HT-29 (cell line): Measurements from ENCODE around the gene TSPAN17. TPM values are rescaled to one million over a fixed set of nuclear protein-coding genes. Genes with fewer than 3 reads are reported as not detected.
A peak's percentile ranks its signal among the peaks of the same experiment; 100 is the strongest.
"Not testable (repeated sequence)": the region's sequence is repeated elsewhere in the genome, so short reads cannot be mapped to it uniquely, and the experiment has no call there.

Experiments
- DNase-seq: peaks from one replicate; pipeline ENCODE4 v3.0.0-alpha.2; 2015; ENCODE audit warnings: low spot score
- total RNA-seq: library from RNA; depleted of rRNA; stranded (reverse); fragments of >200 nt; shearing (Covaris generic); gene quantifications from 2 replicates; pipeline ENCODE4 v1.2.3, GENCODE V29; 2014

The TSPAN17 gene
- total RNA-seq, 1 experiment from 2014 or later, result 34.2 TPM

- no peak for DNase-seq
Measured at GRCh38 chr5:176679365-176680225, 32.3 kb downstream of the TSPAN17 start.

DNA sequence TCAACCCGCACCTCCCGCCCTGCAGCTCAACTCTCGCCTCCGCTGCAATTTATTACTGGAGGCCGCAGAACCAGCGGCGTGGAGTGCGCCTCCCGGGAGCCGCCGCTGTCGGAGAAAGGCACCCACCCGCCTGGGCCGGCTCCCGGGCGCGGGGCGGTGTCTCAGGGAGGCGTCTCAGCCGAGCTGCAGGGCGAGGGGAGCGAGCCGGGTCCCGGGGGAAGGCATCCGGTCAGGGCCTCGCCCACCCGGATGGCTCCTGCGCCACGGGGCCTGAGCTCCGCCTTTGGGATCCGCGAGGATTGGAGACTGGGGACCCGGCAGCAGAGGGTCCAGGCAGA, 32.9 kb downstream of the TSPAN17 start:
- no peak for DNase-seq

DNA sequence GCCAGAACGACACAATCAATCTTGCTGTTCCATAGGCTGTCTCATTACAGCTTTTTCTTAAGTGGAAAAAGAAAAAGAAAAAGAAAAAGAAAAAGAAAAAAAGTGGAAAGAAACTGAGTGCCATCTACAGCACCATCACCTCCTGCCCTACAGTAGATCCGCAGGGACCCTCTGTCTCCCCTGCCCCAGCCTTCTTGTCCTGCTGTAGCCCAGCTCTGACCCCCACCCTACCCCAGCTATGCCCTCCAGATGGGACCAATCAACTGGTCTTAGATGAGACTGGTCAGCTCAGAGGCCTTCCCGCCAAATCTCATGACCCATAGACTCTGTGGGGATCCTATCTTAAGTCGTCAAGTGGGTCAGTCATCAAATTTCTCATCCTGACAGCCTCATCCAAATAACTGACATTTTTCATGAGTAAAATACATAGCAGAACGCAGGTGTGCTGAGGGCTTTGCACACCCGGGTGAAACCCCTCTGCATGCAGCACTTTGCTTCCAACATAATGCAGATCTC, 34.8 kb downstream of the TSPAN17 start:
- no peak for DNase-seq

DNA sequence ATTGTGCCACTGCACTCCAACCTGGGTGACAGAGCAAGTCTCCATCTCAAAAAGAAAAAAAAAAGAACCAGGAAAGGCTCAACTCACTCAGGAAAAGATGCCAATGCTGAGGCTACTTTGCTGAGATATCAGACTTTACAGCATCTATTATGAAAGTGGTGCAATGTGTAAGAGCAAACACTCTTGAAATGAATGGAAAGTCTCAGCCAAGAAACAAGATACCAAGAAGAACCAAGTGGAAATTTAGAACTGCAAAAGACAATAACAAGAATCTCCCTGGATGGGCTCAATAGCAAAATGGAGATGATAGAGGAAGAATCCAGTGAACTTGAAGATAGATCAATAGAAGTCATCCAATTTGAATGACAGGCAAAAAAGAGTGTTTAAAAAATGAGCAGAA, 37.7 kb downstream of the TSPAN17 start:
- DNase-seq, result no peak

GRCh38 chr5:176687247-176687646, 40.0 kb downstream of the TSPAN17 start:
- DNase-seq, result no peak

GRCh38 chr5:176687881-176688280, 40.6 kb downstream of the TSPAN17 start:
- DNase-seq, result no peak

DNA sequence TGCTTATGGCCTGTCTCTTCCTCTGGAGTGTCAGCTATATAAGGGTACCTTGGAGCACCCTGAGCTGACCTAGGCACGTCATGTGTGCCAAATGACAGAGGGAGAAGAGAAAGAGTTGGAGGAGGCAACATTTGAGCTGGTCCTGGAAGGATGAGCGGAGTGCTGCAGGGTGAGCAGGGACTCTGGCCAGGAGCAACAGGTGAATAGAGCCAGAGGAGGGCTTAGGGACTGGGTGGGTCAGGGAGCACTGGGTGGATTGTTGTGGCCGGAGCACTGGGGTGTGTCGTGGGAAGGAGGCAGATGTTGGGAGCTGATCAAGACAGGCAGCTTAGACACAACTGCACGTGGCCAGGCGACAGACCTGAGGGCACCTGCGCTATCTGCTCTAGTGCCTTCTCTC, 43.6 kb downstream of the TSPAN17 start:
- DNase-seq, result peak; percentile 19

GRCh38 chr5:176691524-176691923, 44.2 kb downstream of the TSPAN17 start:
- DNase-seq, result peak; percentile 5

DNA sequence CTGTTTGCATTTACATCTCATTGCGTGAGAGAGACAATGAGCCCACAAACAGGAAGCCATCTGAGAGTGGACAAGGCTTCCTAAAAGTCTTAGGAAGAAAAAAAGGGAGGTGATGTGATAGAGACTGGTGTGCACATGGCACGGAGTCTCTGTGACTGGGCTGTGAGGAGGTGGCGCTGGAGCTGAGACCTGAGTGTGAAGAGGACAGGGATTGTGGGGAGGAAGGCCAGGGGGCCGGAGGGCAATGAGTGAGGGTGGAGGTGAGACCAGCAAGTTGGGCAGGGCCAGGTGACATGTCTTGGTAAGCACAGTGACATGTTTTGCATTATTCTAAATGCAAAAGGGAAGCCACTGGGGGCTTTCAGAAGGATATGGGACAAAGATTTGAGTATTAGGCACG, 45.0 kb downstream of the TSPAN17 start:
- DNase-seq, result peak; percentile 74

GRCh38 chr5:176692839-176693476, 45.7 kb downstream of the TSPAN17 start:
- DNase-seq, result peak; percentile 86

DNA sequence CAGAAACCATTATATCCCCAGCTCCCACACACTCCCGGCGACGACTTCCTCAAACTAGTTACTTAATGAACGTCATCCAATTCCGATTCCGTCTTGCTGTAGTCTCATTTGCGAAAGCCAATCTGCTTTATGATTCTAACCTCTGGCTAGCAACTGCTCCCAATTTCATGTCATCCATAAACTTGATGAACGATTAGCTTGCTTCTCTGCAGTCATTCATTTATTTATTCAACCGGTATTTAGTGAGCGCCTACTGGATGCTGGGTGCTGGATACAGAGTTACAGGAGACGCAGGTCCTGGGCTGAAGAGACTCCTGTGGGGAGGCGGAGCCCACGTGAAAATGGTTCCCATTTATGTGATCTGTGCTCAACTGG, 46.2 kb downstream of the TSPAN17 start:
- DNase-seq, result peak; percentile 78

- no peak for DNase-seq
Measured at GRCh38 chr5:176694146-176694545, 46.9 kb downstream of the TSPAN17 start.

GRCh38 chr5:176694631-176695030, 47.3 kb downstream of the TSPAN17 start:
- DNase-seq, result no peak

DNA sequence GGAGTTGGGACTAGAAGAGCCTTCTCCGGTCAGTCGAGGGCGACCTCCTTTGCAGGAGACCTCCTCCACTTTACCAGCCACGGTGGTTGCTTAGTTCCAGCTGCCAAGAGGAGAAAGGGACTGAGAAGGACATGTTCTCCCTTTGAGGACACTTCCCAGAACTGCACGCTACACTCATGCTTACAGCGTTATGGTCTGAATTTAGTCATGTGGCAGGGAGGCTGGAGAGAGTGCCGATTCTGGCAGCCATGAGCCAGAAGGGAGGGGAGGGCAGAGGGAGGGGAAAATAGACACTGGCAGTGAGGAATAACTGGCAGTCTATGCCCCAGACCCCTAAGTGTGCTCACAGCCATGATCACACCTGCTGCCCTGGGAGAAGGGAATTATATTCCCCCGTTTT, 47.8 kb downstream of the TSPAN17 start:
- no peak for DNase-seq

DNA sequence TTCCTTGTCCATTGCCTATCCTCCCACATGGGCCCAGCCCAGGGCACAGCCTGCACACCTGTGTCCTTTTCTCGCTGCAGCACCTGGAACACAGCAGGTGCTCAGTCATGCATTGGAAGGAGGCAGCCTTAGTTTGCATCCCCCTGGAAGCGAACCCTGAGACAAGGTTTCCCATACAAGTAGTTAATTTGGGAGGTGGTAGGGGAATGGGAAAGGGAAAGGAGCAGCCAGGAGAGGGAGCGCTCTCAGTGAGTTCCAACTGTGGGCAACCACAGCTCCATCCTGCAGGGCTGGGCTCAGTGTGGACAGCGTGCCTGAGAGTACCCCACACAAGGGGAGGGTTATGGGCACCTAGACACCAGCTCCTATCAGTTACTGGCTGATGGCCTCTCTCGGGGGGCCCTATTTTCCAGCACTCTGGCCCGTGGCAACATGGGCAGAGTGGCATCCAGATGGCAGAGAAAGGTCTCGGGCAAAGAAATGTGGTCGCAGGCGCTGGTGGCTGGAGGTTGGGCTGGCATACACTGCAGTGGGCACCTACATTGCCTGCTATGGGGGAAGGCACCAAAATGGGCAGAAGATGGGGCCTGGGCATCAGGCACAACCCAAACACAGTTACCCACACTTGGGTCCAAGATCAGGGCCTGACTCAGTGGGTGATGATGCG, 50.1 kb downstream of the TSPAN17 start:
- DNase-seq, result no peak

GRCh38 chr5:176697934-176698538, 50.8 kb downstream of the TSPAN17 start:
- no peak for DNase-seq

- DNase-seq, result not testable (repeated sequence)
Measured at GRCh38 chr5:176699446-176699845, 52.2 kb downstream of the TSPAN17 start.

DNA sequence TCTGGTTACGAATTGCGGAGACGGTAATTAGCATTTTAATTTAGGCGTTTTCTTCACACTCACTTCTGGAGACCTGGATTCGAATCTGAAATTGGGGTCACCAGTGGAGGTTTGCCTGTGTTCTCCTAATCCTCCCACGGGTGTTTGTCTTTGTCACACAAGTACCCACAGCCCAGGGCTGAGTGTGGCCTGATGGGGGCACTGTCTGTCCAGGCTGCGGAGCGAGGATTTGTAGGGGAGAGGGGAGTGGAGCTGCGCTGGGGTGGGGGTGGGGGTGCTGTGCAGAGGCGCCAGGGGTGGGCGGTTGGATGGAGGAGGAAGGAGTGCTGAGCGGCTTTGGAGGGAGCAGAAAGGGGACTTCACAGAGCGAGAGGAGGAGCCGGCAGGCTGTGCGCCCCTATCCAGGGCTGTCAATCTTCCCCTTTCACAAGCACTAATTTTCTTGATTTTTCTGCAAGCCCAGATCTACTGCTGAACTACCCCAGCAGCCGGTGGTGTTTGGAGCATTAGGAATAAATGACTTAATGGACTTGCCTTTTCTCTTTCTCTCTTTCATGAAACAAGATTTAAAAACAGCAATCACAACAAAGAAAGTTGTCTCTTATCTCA, 53.1 kb downstream of the TSPAN17 start:
- DNase-seq, result no peak

DNA sequence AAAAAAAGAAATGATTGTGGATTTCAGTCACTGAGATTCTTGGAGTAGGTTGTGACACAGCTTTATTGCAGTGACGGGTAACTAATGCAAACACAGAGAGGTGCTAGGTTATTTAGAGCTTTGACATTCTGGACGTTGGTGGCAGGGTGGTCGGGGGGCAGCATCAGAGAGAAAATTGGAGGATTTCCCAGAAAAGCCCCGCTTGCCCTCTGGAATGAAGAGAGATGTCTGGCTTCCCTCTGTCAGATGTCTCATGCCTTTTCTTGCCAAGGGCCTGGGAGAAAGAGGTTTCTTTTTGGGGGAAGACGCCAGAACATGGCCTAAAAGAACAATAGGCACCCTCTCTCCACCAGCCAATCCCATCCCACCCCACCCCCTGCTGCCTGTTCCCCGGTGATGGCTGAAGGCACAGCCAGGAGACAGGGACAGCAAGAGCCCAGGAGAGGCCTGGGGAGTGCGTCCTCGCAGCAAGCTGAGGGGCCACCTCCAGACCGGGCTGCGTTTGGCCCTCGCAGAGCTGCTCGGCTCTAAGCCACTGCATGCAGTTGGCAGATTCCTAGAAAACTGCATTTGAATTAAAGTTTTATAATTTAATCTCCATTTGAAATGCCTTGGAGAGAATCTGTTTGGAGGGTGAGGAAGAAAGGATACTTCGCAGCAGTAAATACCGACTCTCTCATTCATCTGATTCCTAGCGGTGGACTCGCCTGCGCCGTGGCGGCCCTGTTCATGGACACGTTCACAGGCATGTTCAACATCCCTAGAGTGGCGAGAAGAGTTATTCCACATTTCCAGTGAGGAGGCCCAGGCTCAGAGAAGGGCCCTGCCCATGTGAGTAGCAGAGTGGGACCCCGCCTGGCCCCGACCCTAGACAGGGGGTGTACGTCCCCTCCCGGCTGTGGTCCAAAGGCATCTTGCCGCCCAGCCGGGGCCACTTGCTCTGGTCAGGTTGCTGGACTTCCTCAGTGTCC, 55.7 kb downstream of the TSPAN17 start:
- DNase-seq, result no peak

GRCh38 chr5:176703857-176704256, 56.6 kb downstream of the TSPAN17 start:
- DNase-seq, result no peak
